Thymus (tissue), 11 donors: Measurements from ENCODE around the gene ENTPD6. TPM values are rescaled to one million over a fixed set of nuclear protein-coding genes. Genes with fewer than 3 reads are reported as not detected.
"Not testable (repeated sequence)": the region's sequence is repeated elsewhere in the genome, so short reads cannot be mapped to it uniquely, and the experiment has no call there.

Source experiments
- DNase-seq, 9 donors: peaks; one replicate each; pipeline ENCODE4 v3.0.0-alpha.2; 2013; ENCODE audit warnings: low spot score in 9 of 9, low read depth in 6 of 9, missing footprints in 1 of 9
- H3K27ac ChIP-seq, 2 donors: one replicate each; pipeline ENCODE4 v1.5.1; 2013; ENCODE audit warnings: control low read depth in 1 of 2, low read depth in 1 of 2, low read length in 1 of 2, mild to moderate bottlenecking in 1 of 2, moderate library complexity in 1 of 2
- H3K27me3 ChIP-seq, 2 donors: one replicate each; pipeline ENCODE4 v1.5.1; 2013; ENCODE audit warnings: low read length in 1 of 2; ENCODE audit not compliant: control insufficient read depth in 2 of 2, insufficient read depth in 1 of 2
- H3K36me3 ChIP-seq, 2 donors: one replicate each; pipeline ENCODE4 v1.5.1; 2013; ENCODE audit warnings: low read length in 1 of 2, mild to moderate bottlenecking in 1 of 2, moderate library complexity in 1 of 2; ENCODE audit not compliant: control insufficient read depth in 2 of 2, insufficient read depth in 2 of 2
- H3K4me1 ChIP-seq, 2 donors: one replicate each; pipeline ENCODE4 v1.5.1; 2013; ENCODE audit warnings: low read length in 2 of 2; ENCODE audit not compliant: control insufficient read depth in 2 of 2, insufficient read depth in 2 of 2
- H3K4me3 ChIP-seq, 2 donors: one replicate each; pipeline ENCODE4 v1.5.1; 2013; ENCODE audit warnings: low read length in 2 of 2, control low read depth in 1 of 2, mild to moderate bottlenecking in 1 of 2
- H3K9me3 ChIP-seq, 2 donors: one replicate each; pipeline ENCODE4 v1.5.1; 2013; ENCODE audit warnings: low read length in 1 of 2, mild to moderate bottlenecking in 1 of 2; ENCODE audit not compliant: control insufficient read depth in 2 of 2, insufficient read depth in 1 of 2
- WGBS: extraction: QIAGEN DNeasy Blood & Tissue Kit; methylation state at CpG from one replicate; pipeline ENCODE4 v1.1.7; 2013; 5-methylcytosine and 5-hydroxymethylcytosine counted together
- polyA plus RNA-seq: library from polyadenylated mRNA; stranded (reverse); fragments of 200-250 nt; gene quantifications from one replicate; pipeline ENCODE4 v1.2.3, GENCODE V29; 2013
- total RNA-seq: library from RNA; stranded (reverse); fragments of 120-200 nt; gene quantifications from one replicate; pipeline ENCODE4 v1.2.4, GENCODE V29; 2013
- donor health status: healthy.

Gene ENTPD6
- total and polyA plus RNA-seq, 2 donors = 29.2 to 71.0 TPM

DNA sequence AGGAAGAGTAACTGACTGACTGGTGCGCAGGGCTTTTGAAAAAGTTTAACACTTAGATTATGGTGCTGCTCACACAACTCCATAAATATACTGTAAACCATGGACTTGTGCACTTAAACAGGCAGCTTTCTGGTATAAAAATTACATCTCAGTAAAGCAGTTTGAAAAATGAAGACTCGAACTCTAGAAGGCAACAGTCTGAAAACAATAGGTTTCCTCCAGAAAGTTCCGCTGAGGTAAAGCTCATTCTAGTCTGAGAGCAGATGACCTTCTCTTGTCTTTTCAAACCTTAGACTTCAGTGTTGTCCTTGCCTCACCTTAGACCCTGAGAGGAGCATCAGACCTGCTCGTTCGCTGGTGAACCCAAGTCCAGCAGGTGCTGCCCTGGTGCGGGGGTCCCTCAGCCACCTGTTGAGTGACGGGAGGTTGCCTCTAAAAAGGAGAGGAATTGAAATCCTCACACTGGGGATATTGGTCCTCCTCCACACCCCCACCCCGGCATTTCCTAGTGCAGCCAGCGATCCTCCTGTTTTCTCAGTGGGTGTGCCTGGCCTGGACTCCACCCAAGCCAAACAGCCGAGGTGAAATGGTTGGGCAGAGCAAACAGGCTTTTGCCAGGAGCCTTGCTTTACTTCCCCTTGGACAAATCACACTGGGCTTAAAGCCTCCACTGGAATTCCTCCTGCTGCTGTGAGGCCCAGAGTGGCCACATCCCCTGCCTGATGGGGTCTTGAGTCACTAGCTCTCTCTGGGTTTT is 37.7 kb downstream of the ENTPD6 start:
- no peak overlapping the region for H3K27ac ChIP-seq
- 88% methylated on average over 10 of the region's 10 CpGs for WGBS
- no peak for DNase-seq
- peaks cover 0 to 14% of the 10 kb centered on the region in 2 donors for H3K27me3 ChIP-seq
- no peaks in the 10 kb centered on the region for H3K4me1 ChIP-seq
- H3K9me3 ChIP-seq = no peaks in the 10 kb centered on the region
- no peak overlapping the region for H3K4me3 ChIP-seq
- H3K36me3 ChIP-seq = peaks cover 0 to 6% of the 10 kb centered on the region in 2 donors

DNA sequence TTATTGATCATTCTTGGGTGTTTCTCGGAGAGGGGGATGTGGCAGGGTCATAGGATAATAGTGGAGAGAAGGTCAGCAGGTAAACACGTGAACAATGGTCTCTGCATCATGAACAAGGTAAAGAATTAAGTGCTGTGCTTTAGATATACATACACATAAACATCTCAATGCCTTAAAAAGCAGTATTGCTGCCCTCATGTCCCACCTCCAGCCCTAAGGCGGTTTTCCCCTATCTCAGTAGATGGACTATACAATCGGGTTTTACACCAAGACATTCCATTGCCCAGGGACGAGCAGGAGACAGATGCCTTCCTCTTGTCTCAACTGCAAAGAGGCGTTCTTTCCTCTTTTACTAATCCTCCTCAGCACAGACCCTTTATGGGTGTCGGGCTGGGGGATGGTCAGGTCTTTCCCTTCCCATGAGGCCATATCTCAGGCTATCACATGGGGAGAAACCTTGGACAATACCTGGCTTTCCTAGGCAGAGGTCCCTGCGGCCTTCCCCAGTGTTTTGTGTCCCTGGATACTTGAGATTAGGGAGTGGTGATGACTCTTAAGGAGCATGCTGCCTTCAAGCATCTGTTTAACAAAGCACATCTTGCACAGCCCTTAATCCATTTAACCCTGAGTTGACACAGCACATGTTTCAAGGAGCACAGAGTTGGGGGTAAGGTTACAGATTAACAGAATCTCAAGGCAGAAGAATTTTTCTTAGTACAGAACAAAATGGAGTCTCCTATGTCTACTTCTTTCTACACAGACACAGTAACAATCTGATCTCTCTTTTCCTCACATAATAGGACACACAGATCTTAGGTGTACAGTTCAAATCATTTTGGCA is 38.7 kb downstream of the ENTPD6 start:
- not testable (repeated sequence) for H3K36me3 ChIP-seq, H3K27ac ChIP-seq, H3K4me1 ChIP-seq, H3K4me3 ChIP-seq, H3K9me3 ChIP-seq, DNase-seq
- 75% methylated on average over 8 of the region's 8 CpGs for WGBS
- peaks cover 0 to 14% of the 10 kb centered on the region in 2 donors for H3K27me3 ChIP-seq

DNA sequence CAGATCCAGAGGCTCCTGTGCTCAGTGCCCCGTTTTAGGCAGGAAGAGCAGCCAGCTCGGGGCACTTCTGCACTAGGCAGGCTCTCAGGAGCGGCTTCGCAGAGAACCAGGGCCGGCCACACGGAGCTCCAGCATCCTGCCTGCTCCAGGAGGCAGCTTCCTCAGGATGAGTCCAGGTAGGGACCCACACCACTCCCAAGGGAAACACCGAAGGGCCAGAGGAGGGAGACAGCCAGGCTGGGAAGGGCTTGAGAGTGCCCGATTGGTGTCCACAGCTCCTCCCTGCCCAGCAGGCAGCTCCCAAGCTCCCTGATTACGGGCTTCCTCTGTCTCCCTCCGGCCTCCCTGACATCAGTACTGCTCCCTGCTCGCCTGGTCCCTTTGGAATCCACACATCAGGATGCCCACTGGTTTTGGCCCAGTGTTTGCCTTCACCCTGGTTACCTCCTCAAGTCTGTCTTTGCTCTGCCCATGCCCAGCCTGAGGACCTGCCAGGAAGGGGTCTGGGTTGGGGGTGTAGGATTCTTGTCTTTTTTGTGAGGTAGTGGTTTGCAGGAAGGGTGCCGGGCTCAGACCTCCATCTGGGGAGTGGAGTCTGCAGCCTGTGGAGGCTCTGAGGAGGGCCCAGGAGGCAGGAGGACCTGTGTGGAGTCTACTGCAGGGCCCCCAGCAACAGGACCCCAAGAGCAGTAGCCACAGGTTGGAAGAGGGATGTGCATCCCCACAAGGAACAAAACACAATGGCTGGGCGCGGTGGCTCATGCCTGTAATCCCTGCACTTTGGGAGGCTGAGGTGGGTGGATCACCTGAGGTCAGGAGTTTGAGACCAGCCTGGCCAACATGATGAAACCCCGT is 41.2 kb downstream of the ENTPD6 start:
- 86% methylated on average over 15 of the region's 15 CpGs for WGBS
- H3K27ac ChIP-seq = no peak overlapping the region
- H3K36me3 ChIP-seq = no peaks in the 10 kb centered on the region

GRCh38 chr20:25237610-25238318 is 42.3 kb downstream of the ENTPD6 start:
- Histone ChIP-seq H3K27ac (no peak overlapping the region), H3K9me3 (peaks cover 0 to 2% of the 10 kb centered on the region in 2 donors), H3K36me3 (no peaks in the 10 kb centered on the region), H3K4me1 (no peaks in the 10 kb centered on the region), H3K27me3 (peaks cover 2 to 18% of the 10 kb centered on the region in 2 donors), H3K4me3 (no peak overlapping the region)
- no peak for DNase-seq
- 92% methylated on average over 10 of the region's 10 CpGs for WGBS

More for the DNA sequence above, 41.2 kb downstream of the ENTPD6 start:
- DNase-seq = no peak
- Histone ChIP-seq H3K9me3 (no peaks in the 10 kb centered on the region), H3K27me3 (peaks cover 0 to 14% of the 10 kb centered on the region in 2 donors), H3K4me1 (no peaks in the 10 kb centered on the region), H3K4me3 (no peak overlapping the region)

GRCh38 chr20:25238319-25239037 is 43.0 kb downstream of the ENTPD6 start:
- 97% methylated on average over 12 of the region's 12 CpGs for WGBS
- H3K36me3 ChIP-seq = no peaks in the 10 kb centered on the region
- H3K27me3 ChIP-seq = peaks cover 2 to 17% of the 10 kb centered on the region in 2 donors
- H3K4me3 ChIP-seq = no peak overlapping the region
- no peaks in the 10 kb centered on the region for H3K4me1 ChIP-seq
- DNase-seq = no peak
- H3K27ac ChIP-seq = no peak overlapping the region
- peaks cover 0 to 5% of the 10 kb centered on the region in 2 donors for H3K9me3 ChIP-seq

DNA sequence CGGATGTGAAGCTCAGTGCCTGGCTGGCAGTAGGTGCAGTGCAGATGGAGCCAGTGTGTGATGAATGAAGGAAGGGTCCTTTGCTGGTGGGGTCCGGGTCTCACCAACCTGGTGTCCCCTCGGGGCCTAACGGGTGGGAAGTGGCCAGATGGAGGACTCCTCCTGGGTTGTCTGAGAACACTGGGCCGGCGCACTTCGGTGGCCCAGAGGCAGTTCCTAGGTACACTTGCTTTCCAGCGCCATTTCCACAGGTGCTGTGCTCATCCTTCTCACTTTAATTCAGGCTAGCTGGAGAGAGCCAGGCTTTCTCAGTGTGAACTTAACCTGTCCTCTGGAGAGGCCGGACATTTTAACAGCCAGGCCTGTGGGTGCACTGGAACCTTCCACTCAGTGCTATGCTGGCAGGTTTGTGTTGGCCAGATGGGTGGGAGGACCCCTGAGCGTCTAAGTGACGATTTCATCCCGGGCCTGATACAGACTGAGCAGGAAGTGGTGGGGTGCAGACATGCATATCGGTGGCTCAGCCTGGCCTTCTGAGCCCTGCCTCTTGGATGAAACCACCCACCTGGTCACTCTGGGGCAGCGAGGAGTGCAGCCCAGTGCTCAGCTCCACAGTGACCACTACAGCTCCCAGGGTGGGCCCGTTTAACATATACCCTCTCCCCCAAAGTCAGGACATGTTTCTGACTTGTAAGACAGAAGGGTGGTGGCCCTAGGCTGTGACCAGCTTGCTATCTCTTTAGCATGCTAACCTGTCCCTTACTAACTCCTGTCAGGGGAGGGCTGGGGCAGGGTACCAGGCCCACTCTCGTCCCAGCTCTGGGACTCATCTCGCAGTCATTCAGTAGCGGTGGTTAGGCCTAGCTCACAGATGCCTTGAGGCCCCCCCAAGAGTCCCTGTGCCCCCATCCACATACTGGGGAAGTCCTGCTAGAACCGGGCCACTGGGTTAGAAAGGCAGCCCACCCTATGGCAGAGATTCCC is 44.2 kb downstream of the ENTPD6 start:
- WGBS = 90% methylated on average over 19 of the region's 19 CpGs
- H3K27ac ChIP-seq = no peak overlapping the region
- H3K27me3 ChIP-seq = peaks cover 2 to 17% of the 10 kb centered on the region in 2 donors
- no peaks in the 10 kb centered on the region for H3K4me1 ChIP-seq
- no peak for DNase-seq
- no peaks in the 10 kb centered on the region for H3K36me3 ChIP-seq
- no peak overlapping the region for H3K4me3 ChIP-seq
- peaks cover 0 to 5% of the 10 kb centered on the region in 2 donors for H3K9me3 ChIP-seq

DNA sequence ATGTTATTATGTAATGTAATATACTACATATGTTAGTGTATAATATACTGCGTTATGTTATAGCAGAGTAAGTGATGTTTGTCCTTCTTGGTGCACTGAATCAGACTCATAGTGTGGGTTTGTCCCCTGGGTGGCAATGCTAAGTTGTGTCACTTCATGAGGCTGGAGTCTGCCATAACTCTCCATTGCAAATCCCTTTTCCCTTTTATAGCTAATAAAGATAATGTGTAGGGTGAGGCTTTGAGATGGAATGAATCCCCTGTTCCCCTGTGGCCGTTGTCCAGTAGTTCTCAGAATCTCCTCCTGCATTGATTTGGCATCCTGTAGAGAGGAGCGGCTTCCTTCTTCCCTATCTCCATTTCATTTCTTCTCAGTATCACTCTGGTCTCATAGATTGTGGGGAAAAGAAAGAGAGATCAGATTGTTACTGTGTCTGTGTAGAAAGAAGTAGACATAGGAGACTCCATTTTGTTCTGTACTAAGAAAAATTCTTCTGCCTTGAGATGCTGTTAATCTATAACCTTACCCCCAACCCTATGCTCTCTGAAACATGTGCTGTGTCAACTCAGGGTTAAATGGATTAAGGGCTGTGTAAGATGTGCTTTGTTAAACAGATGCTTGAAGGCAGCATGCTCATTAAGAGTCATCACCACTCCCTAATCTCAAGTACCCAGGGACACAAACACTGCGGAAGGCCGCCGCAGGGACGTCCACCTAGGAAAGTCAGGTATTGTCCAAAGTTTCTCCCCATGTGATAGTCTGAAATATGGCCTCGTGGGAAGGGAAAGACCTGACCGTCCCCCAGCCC is 45.5 kb downstream of the ENTPD6 start:
- 77% methylated on average over 9 of the region's 9 CpGs for WGBS
- not testable (repeated sequence) for H3K9me3 ChIP-seq, DNase-seq, H3K36me3 ChIP-seq, H3K4me1 ChIP-seq, H3K27ac ChIP-seq, H3K4me3 ChIP-seq
- peaks cover 2 to 14% of the 10 kb centered on the region in 2 donors for H3K27me3 ChIP-seq
